Endodermal cell (in vitro differentiated cells): ENCODE data around the gene SRRM5. TPM values are rescaled to one million over a fixed set of nuclear protein-coding genes. Genes with fewer than 3 reads are reported as not detected.

Experiments used
- DNase-seq: peaks from one replicate; pipeline ENCODE4 v3.0.0-alpha.2; 2017
- H3K27ac ChIP-seq: 2 replicates; pipeline ENCODE4 v1.5.1; 2013; ENCODE audit warnings: mild to moderate bottlenecking, low read depth, low read length, moderate library complexity
- H3K27me3 ChIP-seq: 2 replicates; pipeline ENCODE4 v1.6.1; 2013; ENCODE audit warnings: mild to moderate bottlenecking, low read length, moderate library complexity; ENCODE audit not compliant: insufficient read depth, control insufficient read depth, poor library complexity, severe bottlenecking
- H3K36me3 ChIP-seq: 2 replicates; pipeline ENCODE4 v1.7.0; 2013; ENCODE audit warnings: mild to moderate bottlenecking, low read length, moderate library complexity; ENCODE audit not compliant: control insufficient read depth, insufficient read depth
- H3K4me1 ChIP-seq: one replicate; pipeline ENCODE4 v1.7.0; 2013; ENCODE audit warnings: low read length; ENCODE audit not compliant: control insufficient read depth, insufficient read depth
- H3K4me3 ChIP-seq: 2 replicates; pipeline ENCODE4 v1.5.1; 2013; ENCODE audit warnings: mild to moderate bottlenecking, low read length, moderate library complexity
- H3K9ac ChIP-seq: 2 replicates; pipeline ENCODE4 v1.6.1; 2013; ENCODE audit warnings: mild to moderate bottlenecking, low read length, moderate library complexity; ENCODE audit not compliant: poor library complexity, severe bottlenecking; ENCODE audit errors: extremely low read depth
- H3K9me3 ChIP-seq: 2 replicates; pipeline ENCODE4 v1.6.1; 2013; ENCODE audit warnings: mild to moderate bottlenecking, low read length, moderate library complexity; ENCODE audit not compliant: control insufficient read depth
- H3K27ac Mint-ChIP-seq: 2 replicates; pipeline ENCODE4 v1.8.0; 2020; ENCODE audit warnings: mixed read lengths
- H3K27me3 Mint-ChIP-seq: 2 replicates; pipeline ENCODE4 v1.8.0; 2021; ENCODE audit warnings: mild to moderate bottlenecking, mixed read lengths; ENCODE audit not compliant: insufficient read depth
- H3K36me3 Mint-ChIP-seq: 2 replicates; pipeline ENCODE4 v1.8.0; 2020; ENCODE audit warnings: low read depth, mixed read lengths
- H3K4me1 Mint-ChIP-seq: 2 replicates; pipeline ENCODE4 v1.8.0; 2020; ENCODE audit warnings: mixed read lengths
- H3K4me3 Mint-ChIP-seq: 2 replicates; pipeline ENCODE4 v1.8.0; 2020; ENCODE audit warnings: mild to moderate bottlenecking, moderate library complexity, mixed read lengths
- H3K9me3 Mint-ChIP-seq: 2 replicates; pipeline ENCODE4 v1.8.0; 2020; ENCODE audit warnings: mild to moderate bottlenecking, mixed read lengths
- CTCF ChIP-seq: fragments of 200-600 bp; sonication (generic); conservative IDR thresholded peaks from 2 replicates; pipeline ENCODE4 v1.5.0; 2021; ENCODE audit warnings: antibody characterized with exemption, mild to moderate bottlenecking
- WGBS, 2 experiments: methylation state at CpG; one replicate each; pipeline versions ENCODE4 v1.1.5 to v1.1.7; 2013; ENCODE audit warnings: missing lambda C conversion rate in 2 of 2, mixed read lengths in 1 of 2; ENCODE audit not compliant: insufficient coverage in 1 of 2, insufficient read length in 1 of 2; 5-methylcytosine and 5-hydroxymethylcytosine counted together
- total RNA-seq, 2 donors: library from RNA; stranded (reverse); fragmentation: NEBNext Ultra II Directional in 1 of 2; extraction: Animal tissue kit (Norgen Biotek cat#: 25700) in 1 of 2; gene quantifications; 2 replicates in 1 of 2; 3 replicates in 1 of 2; pipeline ENCODE4 v1.2.1, GENCODE V29; 2021

SRRM5 gene
- total RNA-seq, 2 donors from 2014 or later = 0.35 to 0.37 TPM

GRCh38 chr19:43581467-43581866 lies 30.4 kb upstream of the SRRM5 start:
- 78 to 80% methylated on average over 7 of the region's 7 CpGs for WGBS, 2 experiments
- peaks cover 2% of the 10 kb centered on the region for H3K4me1 ChIP-seq
- no peaks in the 10 kb centered on the region for H3K9me3 ChIP-seq
- H3K4me3 Mint-ChIP-seq = peak overlapping the region; percentile 78
- H3K9ac ChIP-seq = no peak overlapping the region
- H3K27me3 ChIP-seq = no peaks in the 10 kb centered on the region
- no peak overlapping the region for H3K4me3 ChIP-seq
- peaks cover 19% of the 10 kb centered on the region for H3K36me3 Mint-ChIP-seq
- DNase-seq = no peak
- no peaks in the 10 kb centered on the region for H3K9me3 Mint-ChIP-seq
- no peak overlapping the region for H3K27ac Mint-ChIP-seq
- H3K4me1 Mint-ChIP-seq = peaks cover 25% of the 10 kb centered on the region
- no peak overlapping the region for H3K27ac ChIP-seq
- TF ChIP-seq CTCF = no peak
- H3K36me3 ChIP-seq = peaks cover 12% of the 10 kb centered on the region
- peaks cover 5% of the 10 kb centered on the region for H3K27me3 Mint-ChIP-seq

GRCh38 chr19:43582495-43582894 lies 29.4 kb upstream of the SRRM5 start:
- H3K27me3 ChIP-seq = no peaks in the 10 kb centered on the region
- Mint-ChIP-seq H3K9me3 (no peaks in the 10 kb centered on the region), H3K27ac (no peak overlapping the region), H3K27me3 (peaks cover 5% of the 10 kb centered on the region), H3K4me1 (peaks cover 18% of the 10 kb centered on the region), H3K36me3 (peaks cover 24% of the 10 kb centered on the region), H3K4me3 (no peak overlapping the region)
- peaks cover 18% of the 10 kb centered on the region for H3K36me3 ChIP-seq
- no peaks in the 10 kb centered on the region for H3K9me3 ChIP-seq
- TF ChIP-seq CTCF = no peak
- H3K4me3 ChIP-seq = no peak overlapping the region
- H3K9ac ChIP-seq = no peak overlapping the region
- WGBS, 2 experiments = 78 to 86% methylated on average over 2 of the region's 2 CpGs
- no peak for DNase-seq
- no peaks in the 10 kb centered on the region for H3K4me1 ChIP-seq
- no peak overlapping the region for H3K27ac ChIP-seq

- Mint-ChIP-seq H3K27ac (no peak overlapping the region), H3K4me3 (no peak overlapping the region), H3K4me1 (peaks cover 11% of the 10 kb centered on the region), H3K36me3 (peaks cover 28% of the 10 kb centered on the region), H3K9me3 (no peaks in the 10 kb centered on the region), H3K27me3 (no peaks in the 10 kb centered on the region)
- TF ChIP-seq CTCF = no peak
- Histone ChIP-seq H3K27ac (no peak overlapping the region), H3K9ac (no peak overlapping the region), H3K4me1 (no peaks in the 10 kb centered on the region), H3K9me3 (no peaks in the 10 kb centered on the region), H3K4me3 (no peak overlapping the region), H3K36me3 (peaks cover 22% of the 10 kb centered on the region), H3K27me3 (no peaks in the 10 kb centered on the region)
- DNase-seq = no peak
- WGBS, 2 experiments = 83% methylated on average over 1 of the region's 1 CpG; no CpG with 5 or more reads in 1 of the 2 experiments
Measured at GRCh38 chr19:43584484-43584883, 27.4 kb upstream of the SRRM5 start.
